Right cardiac atrium (tissue), 5 donors: Measurements from ENCODE around the gene ACSL5. TPM values are rescaled to one million over a fixed set of nuclear protein-coding genes. Genes with fewer than 3 reads are reported as not detected.

Experiments
- ATAC-seq, 2 donors: fragments of 200-7000 bp; cut with Tn5 transposase; one replicate each; pipeline versions ENCODE4 v1.8.0 to v1.9.1; 2020; ENCODE audit warnings: moderate library complexity in 2 of 2, mild to moderate bottlenecking in 1 of 2
- DNase-seq, 3 donors: peaks; one replicate each; pipeline ENCODE4 v3.0.0-alpha.2; 2020
- H3K27ac ChIP-seq: one replicate; pipeline ENCODE4 v1.5.1; 2013; ENCODE audit warnings: mild to moderate bottlenecking, low read length, control low read depth, moderate library complexity
- H3K27me3 ChIP-seq: one replicate; pipeline ENCODE4 v1.6.1; 2013; ENCODE audit not compliant: control insufficient read depth, insufficient read depth
- H3K4me1 ChIP-seq: one replicate; pipeline ENCODE4 v1.6.1; 2013; ENCODE audit warnings: low read length; ENCODE audit not compliant: control insufficient read depth, insufficient read depth
- H3K4me3 ChIP-seq: one replicate; pipeline ENCODE4 v1.5.1; 2013; ENCODE audit warnings: low read length, control low read depth
- H3K9me3 ChIP-seq: one replicate; pipeline ENCODE4 v1.6.1; 2013; ENCODE audit warnings: low read length; ENCODE audit not compliant: control insufficient read depth
- WGBS: extraction: QIAGEN DNeasy Blood & Tissue Kit; methylation state at CpG from one replicate; pipeline ENCODE4 v1.1.7; 2013; 5-methylcytosine and 5-hydroxymethylcytosine counted together
- intact Hi-C, 4 donors: fragments of 100-400 bp; cut with DNase I; formaldehyde crosslinking; loops; one replicate each; pipeline versions ENCODE4 v1.11.0 to v1.14.0; 2022 to 2023
- polyA plus RNA-seq: library from polyadenylated mRNA; stranded (reverse); fragments of 200-250 nt; gene quantifications from one replicate; pipeline ENCODE4 v1.2.3, GENCODE V29; 2013
- total RNA-seq, 4 donors: library from RNA; stranded (reverse); fragmentation: NEBNext Ultra II Directional; extraction: Animal tissue kit (Norgen Biotek cat#: 25700); gene quantifications; one replicate each; pipeline ENCODE4 v1.2.1, GENCODE V29; 2021
- donor health status: healthy with polysubstance abuse.
- donor health status: DM: no; HTN: yes; CAD: no.
- donor health status: DM: no; HTN: no; CAD: no.
- donor health status: DM: no; HTN: yes; CAD: no; lungs with severe emphysema.
- donor health status: DM: yes; HTN: yes; CAD: no.

ACSL5 gene
- total and polyA plus RNA-seq, 5 donors, result 6.9 to 10.2 (median 7.7) TPM

DNA sequence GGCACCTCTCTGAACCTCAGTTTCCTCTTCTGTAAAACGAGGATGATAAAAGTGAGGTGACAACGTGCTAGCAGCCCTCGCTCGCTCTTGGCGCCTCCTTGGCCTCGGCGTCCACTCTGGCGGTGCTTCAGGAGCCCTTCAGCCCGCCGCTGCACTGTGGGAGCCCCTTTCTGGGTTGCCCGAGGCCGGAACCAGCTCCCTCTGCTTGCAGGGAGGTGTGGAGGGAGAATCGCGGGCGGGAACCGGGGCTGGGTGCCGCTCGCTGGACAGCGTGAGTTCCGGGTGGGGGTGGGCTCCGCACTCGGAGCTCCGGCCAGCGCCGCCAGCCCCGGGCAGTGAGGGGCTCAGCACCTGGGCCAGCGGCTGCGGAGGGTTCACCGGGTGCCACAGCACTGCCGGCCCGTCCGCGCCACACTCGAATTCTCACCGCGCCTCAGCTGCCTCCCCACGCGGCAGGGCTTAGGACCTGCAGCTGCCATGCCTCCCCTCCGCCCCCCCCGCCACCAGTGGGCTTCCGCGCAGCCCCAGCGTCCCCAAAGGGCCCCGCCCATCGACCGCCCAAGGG lies 24.3 kb upstream of the ACSL5 start:
- no peak overlapping the region for H3K27ac ChIP-seq
- H3K9me3 ChIP-seq, result no peaks in the 10 kb centered on the region
- peak in 1 of 3 donors; percentile 47 for DNase-seq
- H3K27me3 ChIP-seq, result no peaks in the 10 kb centered on the region
- 91% methylated on average over 46 of the region's 46 CpGs for WGBS
- peak in 1 of 2 donors; percentile 40 for ATAC-seq
- no peak overlapping the region for H3K4me3 ChIP-seq
- intact Hi-C loops, result no loop called here
- H3K4me1 ChIP-seq, result no peaks in the 10 kb centered on the region

DNA sequence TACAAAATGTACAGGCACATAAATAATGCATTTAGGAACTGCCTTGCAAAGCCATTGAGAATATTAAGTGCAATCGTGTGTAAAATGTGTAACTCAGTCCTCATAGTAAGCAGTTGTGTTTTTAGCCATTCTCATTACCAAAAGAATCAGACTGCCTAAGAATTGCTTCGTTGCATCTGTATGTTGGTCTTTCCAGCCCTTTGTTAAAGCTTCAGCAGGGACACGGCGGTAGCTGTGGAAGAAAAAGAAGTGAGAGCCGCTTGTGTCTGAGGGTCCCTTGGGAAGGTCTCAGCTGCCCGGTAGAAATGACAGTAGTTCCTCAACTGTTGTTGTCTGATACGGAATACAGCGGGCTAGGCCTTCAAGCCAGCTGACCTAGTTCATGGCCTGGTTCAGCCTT lies 22.8 kb upstream of the ACSL5 start:
- H3K27me3 ChIP-seq, result no peaks in the 10 kb centered on the region
- DNase-seq (no peak), ATAC-seq (no peak)
- intact Hi-C loops, result no loop called here
- no peak overlapping the region for H3K27ac ChIP-seq
- H3K4me1 ChIP-seq, result no peaks in the 10 kb centered on the region
- no peak overlapping the region for H3K4me3 ChIP-seq
- no peaks in the 10 kb centered on the region for H3K9me3 ChIP-seq
- 85% methylated on average over 8 of the region's 8 CpGs for WGBS

DNA sequence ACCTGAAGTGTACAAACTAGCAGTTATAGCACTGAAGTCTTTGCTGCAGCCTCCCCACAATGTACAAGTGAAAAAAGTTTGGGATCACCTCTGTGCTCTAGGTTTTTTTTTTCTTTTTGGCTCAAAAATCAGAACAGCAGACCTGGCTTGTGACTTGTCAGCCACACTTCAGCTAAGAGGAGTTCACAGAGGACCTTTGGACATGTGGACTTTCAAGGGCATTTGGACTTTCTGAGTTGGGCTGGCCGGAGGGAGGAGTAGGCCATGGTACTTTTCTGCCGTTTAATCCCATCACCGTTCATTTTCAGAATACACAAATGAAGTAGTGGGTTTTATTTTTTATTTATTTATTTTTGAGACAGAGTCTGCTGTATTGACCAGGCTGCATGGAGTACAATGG lies 21.9 kb upstream of the ACSL5 start:
- no peak for DNase-seq

DNA sequence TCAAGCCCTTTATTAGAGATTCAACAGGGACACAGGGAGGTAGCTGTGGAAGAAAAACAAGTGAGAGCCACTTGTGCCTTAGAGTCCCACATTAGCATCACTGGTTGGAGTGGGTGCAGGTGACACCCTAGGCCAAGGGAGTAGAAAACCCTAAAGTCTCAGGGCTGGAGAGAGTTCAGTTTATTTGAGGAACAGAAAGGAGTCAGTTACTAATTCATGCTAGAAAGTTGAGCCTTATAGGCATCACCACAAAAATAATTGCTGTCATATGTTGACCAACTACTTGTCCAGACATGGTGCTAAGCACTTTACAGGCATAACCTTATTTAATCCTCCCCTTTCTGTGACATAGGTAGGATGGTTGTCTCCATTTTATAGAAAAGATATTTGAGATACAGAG lies 20.9 kb upstream of the ACSL5 start:
- DNase-seq, result no peak
- H3K27ac ChIP-seq, result no peak overlapping the region
- no peaks in the 10 kb centered on the region for H3K4me1 ChIP-seq
- no peak overlapping the region for H3K4me3 ChIP-seq
- intact Hi-C loops, result no loop called here
- H3K9me3 ChIP-seq, result no peaks in the 10 kb centered on the region
- H3K27me3 ChIP-seq, result no peaks in the 10 kb centered on the region
- ATAC-seq, result no peak

More for the DNA sequence above, 21.9 kb upstream of the ACSL5 start:
- no peaks in the 10 kb centered on the region for H3K4me1 ChIP-seq
- no peak overlapping the region for H3K27ac ChIP-seq
- no peaks in the 10 kb centered on the region for H3K9me3 ChIP-seq
- no peak overlapping the region for H3K4me3 ChIP-seq
- H3K27me3 ChIP-seq, result no peaks in the 10 kb centered on the region
- intact Hi-C loops, result no loop called here
- peak; percentile 60 to 77 for ATAC-seq
- WGBS, result 66% methylated on average over 3 of the region's 3 CpGs

DNA sequence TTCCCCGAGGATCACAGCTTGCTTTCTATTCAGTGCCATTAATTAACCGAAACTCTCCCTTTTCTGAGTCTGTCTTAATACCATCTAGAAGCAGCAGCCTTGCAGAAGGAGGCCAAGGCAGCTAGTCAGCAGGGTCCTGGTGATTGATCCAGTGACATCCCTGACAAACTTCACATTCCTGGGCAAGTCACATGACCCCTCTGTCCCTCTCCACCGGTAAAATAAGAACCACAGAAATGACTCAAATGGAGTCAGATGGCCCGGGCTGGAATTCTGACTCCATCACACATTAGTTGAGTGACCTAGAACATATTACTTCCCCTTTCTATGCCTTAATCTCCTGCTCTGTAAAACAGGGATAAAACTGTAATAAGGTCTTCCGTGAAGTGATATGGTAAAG lies 17.2 kb upstream of the ACSL5 start:
- no peaks in the 10 kb centered on the region for H3K9me3 ChIP-seq
- H3K27me3 ChIP-seq, result no peaks in the 10 kb centered on the region
- 61% methylated on average over 5 of the region's 5 CpGs for WGBS
- intact Hi-C loops, result no loop called here
- no peak overlapping the region for H3K4me3 ChIP-seq
- DNase-seq (no peak), ATAC-seq (no peak)
- no peak overlapping the region for H3K27ac ChIP-seq
- peaks cover 6% of the 10 kb centered on the region for H3K4me1 ChIP-seq

DNA sequence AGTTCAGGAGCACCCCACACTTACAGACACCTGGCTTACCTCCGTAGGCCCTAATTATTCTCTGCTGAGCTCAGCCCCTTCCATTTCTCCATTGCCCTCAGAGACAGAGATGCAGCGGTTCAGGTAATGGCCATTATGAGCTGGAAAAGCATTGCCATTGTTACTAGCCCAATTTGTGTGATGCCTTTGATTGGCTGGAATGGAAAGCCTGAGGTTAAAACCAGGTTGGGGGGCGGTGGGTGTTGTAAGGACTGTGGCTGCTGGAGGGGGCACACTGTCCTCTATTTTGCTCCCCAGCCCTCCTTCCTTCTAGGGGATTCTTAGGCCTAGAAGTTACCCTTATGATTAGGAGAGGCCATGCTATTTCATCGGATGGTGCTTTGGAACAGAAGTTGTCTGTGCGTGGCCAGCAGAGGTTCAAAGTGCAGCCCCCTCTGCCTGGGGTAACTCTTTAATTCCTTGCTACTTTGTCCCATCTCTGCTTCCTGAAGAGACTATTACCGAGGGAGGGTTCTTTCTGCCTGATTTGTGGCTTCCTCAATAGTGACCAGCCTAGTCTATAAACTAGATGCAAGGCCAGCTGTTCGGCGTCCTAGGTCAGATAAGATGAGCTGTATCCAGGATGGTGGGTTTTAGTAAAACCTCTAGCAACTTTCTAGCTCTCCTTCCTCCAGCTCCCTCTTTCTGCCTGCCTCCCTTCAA lies 14.2 kb upstream of the ACSL5 start:
- DNase-seq (no peak), ATAC-seq (no peak)
- no peaks in the 10 kb centered on the region for H3K27me3 ChIP-seq
- H3K4me3 ChIP-seq, result no peak overlapping the region
- peaks cover 8% of the 10 kb centered on the region for H3K4me1 ChIP-seq
- intact Hi-C loops, result no loop called here
- 72% methylated on average over 8 of the region's 8 CpGs for WGBS
- peak overlapping the region; percentile 93 for H3K27ac ChIP-seq
- no peaks in the 10 kb centered on the region for H3K9me3 ChIP-seq

DNA sequence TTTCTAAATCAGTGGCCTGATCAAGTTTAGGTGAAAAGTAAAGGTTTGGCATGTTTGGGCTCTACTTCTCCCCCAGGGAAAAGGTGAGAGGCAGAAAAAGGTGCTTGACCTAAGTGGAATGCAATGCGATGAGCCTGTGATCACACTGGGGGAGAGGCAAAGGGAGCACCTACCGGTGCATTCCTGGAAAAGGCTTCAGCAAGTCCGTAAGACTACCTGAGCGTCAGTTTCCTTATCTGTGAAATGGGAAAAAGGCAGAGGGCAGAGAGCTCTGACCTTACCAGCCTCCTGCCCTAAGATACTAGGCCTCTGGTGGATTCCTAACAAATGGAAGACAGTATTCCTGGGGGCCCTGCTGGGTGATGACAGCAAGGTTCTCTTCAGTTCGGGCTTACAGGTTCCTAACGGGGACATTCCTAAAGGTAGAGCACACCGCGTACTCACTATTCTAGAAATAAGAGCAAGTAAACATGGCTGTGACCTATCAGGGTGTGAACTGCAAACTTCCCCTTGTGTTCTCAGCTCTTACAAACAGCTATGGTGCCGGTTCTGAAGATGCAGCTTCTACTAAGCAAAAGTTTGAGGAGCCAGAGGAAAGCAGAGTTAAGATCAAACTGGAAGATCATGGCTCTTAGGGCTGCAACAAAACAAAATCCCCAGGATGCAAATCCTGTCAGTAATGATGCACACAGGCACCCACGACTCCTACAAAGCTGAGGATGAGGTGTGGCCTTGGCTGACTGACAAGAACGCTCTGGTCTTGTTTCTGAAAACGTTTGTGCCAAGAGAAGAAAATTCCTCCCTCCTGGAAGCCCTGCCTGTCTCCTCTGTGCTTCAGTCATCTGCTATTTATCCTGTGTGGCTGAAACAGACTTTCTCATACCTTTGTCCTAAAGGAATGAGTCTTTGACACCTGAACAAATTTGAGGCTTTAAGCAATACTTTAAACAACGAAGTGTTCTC lies 13.3 kb upstream of the ACSL5 start:
- peaks cover 8% of the 10 kb centered on the region for H3K4me1 ChIP-seq
- no peaks in the 10 kb centered on the region for H3K27me3 ChIP-seq
- DNase-seq, result peak; percentile 62 to 86 (median 74)
- intact Hi-C loops, result no loop called here
- no peaks in the 10 kb centered on the region for H3K9me3 ChIP-seq
- WGBS, result 48% methylated on average over 13 of the region's 13 CpGs
- peak overlapping the region; percentile 93 for H3K27ac ChIP-seq
- H3K4me3 ChIP-seq, result no peak overlapping the region
- peak; percentile 78 to 83 for ATAC-seq

DNA sequence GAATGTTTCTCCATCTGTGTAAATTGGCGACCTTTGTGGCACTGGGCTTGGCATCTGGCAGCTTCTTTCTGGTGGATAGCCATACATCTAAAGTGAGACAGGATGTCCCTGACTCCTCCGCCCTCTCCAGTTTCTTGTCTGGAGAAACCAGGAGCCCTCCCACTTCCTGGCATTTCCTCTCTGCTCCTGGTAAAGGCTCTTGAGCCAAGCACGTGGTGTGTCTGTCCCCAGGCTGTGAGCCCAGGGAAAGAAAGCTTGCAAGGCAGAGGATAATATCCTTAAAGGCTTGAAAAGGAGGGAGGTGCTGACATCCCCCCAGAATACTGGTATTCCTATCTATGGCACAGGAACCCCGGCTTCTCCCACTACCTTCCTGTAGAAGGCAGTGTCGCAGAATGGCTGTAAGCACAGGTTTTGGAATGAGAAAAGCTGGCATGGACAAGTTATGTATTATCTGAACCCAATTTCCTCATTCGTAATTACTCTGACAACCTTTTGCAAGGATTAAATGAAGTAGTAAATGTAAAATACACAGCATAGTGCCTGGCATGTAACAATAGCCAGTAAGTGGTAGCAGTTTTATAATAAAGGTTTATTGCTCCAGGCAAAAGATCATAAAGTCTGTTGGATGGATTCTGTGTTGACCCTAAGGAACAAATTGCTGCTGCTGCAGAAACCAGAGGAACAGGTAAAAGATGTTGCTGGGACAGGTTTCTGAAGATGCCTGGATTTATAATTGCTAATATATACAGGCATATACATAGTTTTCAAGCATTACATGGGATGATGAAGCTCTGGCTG lies 11.8 kb upstream of the ACSL5 start:
- H3K4me1 ChIP-seq, result peaks cover 8% of the 10 kb centered on the region
- no peaks in the 10 kb centered on the region for H3K27me3 ChIP-seq
- peak overlapping the region; percentile 56 for H3K27ac ChIP-seq
- H3K4me3 ChIP-seq, result no peak overlapping the region
- WGBS, result 29% methylated on average over 6 of the region's 6 CpGs
- H3K9me3 ChIP-seq, result no peaks in the 10 kb centered on the region
- intact Hi-C loops, result no loop called here
- DNase-seq, result peak; percentile 74 to 89 (median 82)
- peak; percentile 90 to 95 for ATAC-seq

DNA sequence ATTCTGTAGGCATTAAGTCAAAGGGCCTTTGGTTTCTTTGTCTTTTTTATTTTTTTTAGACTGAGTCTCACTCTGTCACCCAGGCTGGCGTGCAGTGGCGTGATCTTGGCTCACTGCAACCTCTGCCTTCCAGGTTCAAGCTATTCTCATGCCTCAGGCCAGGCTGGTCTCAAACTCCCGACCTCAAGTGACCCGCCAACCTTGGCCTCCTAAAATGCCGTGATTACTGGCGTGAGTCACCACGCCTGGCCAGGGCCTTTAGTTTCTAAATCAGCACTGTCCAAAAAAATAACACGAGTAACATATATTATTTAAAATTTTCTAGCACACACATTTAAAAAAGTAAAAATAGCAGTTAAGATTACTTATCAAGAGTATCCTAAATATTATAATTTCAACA lies 11.1 kb upstream of the ACSL5 start:
- Histone ChIP-seq H3K4me1 (peaks cover 8% of the 10 kb centered on the region), H3K27me3 (no peaks in the 10 kb centered on the region), H3K9me3 (no peaks in the 10 kb centered on the region), H3K4me3 (no peak overlapping the region), H3K27ac (peak overlapping the region; percentile 56)
- peak; percentile 59 to 63 for ATAC-seq
- peak; percentile 58 to 88 (median 59) for DNase-seq
- WGBS, result 40% methylated on average over 8 of the region's 8 CpGs
- intact Hi-C loops, result no loop called here

DNA sequence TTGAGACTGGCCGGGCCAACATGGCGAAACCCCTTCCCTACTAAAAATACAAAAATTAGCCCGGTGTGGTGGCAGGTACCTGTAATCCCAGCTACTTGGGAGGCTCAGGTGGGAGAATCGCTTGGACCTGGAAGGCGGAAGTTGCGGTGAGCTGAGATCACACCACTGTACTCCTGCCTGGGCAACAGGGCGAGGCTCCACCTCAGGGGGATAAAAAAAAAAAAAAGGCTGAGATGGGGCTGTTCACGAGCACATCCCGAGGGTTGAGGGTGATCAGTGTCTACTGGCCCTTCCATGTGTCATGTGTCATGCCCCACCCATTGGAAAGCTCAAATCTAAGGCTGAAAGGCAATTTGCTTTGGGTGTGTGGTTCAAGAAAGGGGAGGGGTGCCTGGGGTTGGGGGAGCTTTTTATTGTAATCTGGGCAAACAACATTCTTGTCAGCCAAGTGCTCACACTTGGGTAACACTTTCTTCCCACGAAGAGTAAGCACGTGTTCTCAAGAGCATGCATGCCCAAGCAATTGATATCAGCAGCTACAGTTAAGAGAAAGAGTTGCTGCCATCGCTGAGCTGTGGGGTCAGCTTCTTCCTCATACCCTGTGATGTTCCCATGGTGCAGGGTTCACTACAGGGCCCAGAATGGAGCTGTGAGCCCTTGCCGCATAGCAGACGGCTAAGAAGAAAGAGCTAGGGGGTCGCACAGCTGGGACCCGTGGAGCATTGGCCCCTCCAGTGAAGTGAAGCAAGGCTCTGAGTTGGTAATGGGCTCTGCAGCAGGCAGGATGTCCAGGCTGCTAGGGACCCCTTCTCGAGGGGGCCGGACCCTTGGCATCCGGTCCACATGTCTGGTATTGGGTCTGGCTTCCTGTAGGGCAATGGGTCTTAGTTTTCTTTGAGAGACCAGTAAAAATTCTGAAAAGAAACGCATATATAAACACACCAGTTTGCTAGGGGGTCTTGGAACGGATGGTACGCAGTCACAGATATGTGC lies 9.9 kb upstream of the ACSL5 start:
- no peaks in the 10 kb centered on the region for H3K27me3 ChIP-seq
- H3K4me1 ChIP-seq, result peaks cover 8% of the 10 kb centered on the region
- intact Hi-C loops, result no loop called here
- no peak for DNase-seq
- H3K4me3 ChIP-seq, result no peak overlapping the region
- H3K9me3 ChIP-seq, result no peaks in the 10 kb centered on the region
- ATAC-seq, result no peak
- H3K27ac ChIP-seq, result no peak overlapping the region
- 85% methylated on average over 22 of the region's 22 CpGs for WGBS
